Stimulated activated CD4-positive, alpha-beta T cell treated with anti-CD3 and anti-CD28 coated beads, Interleukin-2, amount 100 ng/mL, for 4 hours (primary cell): ENCODE results near the gene SH3RF2.
"Not testable (repeated sequence)": the region's sequence is repeated elsewhere in the genome, so short reads cannot be mapped to it uniquely, and the experiment has no call there.

Experiments used
- DNase-seq: peaks from one replicate; pipeline ENCODE4 v3.0.0-alpha.2; 2020; ENCODE audit warnings: low read depth

The SH3RF2 gene

GRCh38 chr5:145951071-145951470, 14.7 kb downstream of the SH3RF2 start:
- no peak for DNase-seq

DNA sequence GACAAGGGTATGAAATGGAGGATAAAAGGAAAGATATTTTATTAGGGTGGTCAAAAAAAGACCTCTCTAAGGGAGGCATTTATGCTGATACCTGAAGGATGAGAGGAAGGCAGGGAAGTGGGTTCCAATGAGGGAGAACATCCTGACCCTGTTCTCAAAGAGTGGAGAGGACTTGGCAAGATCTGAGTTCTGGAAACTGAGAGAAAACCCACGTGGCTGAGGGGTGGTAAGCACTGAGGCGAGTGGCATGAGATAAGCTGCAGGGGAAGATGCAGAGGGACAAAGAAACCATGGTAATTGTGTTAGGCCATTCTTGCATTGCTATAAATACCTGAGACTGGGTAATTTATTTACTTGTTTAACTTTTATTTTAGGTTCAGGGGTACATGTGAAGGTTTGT, 16.8 kb downstream of the SH3RF2 start:
- no peak for DNase-seq

DNA sequence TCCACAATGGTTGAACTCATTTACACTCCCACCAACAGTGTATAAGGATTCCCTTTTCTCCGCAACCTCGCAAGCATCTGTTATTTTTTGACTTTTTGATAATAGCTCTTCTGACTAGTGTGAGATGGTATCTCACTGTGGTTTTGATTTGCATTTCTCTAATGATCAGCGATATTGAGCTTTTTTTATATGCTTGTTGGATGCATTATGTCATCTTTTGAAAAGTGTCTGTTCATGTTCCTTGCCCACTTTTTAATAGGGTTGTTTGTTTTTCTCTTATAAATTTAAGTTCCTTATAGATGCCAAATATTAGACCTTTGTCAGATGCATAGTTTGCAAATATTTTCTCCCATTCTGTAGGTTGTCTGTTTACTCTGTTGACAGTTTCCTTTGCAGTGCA, 17.8 kb downstream of the SH3RF2 start:
- DNase-seq, result not testable (repeated sequence)

- DNase-seq, result no peak
Observed at GRCh38 chr5:145957388-145957787, 21.0 kb downstream of the SH3RF2 start.

- no peak for DNase-seq
Observed at GRCh38 chr5:145958436-145958835, 22.1 kb downstream of the SH3RF2 start.

GRCh38 chr5:145960166-145960565, 23.8 kb downstream of the SH3RF2 start:
- DNase-seq, result no peak

DNA sequence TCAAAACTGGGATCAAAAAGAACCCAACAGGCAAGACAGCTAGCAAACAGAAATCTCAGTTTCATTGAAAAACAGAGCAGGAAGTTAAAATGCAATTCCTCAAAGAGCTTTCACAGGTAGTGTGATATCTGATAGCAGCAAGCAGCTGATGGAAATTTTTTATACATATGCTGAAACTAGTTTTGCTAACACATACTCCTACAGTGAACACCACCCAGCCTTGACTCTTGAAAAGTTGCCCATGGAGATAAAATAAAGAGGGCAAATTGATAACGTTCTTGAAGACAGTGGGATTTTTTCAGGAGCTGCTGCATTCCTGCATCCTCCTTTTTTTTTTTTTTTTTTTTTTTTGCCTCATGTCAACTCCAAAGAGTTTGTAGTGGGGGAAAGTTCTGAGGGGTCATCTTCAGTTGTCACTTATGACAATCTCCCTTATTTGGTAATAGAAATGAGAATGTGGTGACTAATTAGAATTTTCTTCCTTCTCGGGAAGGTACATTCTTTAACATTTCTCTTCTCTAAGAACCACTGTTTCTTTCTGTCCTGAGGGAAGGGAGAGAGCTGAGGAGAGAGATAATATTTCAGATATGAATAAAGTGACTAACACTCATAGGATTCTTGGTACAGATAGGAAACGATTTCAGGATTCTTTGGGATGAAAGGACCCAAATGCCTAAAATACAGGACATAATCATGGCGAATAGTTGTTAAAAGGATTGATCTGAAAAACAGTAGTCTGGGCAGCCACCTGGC, 24.6 kb downstream of the SH3RF2 start:
- DNase-seq, result no peak

- DNase-seq, result no peak
Observed at GRCh38 chr5:145962001-145962400, 25.6 kb downstream of the SH3RF2 start.

GRCh38 chr5:145964008-145964407, 27.6 kb downstream of the SH3RF2 start:
- not testable (repeated sequence) for DNase-seq

DNA sequence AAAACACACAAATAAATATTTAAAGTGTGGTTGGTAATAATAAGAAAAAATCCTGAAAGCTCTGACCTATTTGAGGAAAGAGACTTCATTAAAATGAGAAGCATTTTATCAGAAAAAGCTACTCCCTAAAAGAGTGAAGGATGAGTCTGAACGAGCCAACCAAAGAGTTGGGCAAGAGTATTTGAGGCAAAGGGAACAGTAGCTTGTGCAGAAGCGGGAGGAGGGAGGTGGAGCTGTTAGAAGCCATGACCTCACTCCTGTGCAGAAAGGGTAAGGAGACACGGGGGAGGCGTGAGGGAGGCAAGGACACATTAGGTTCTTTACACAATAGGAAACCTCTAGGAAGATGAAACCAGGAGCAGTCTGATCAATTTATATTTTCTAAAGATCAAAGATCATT, 29.4 kb downstream of the SH3RF2 start:
- no peak for DNase-seq

DNA sequence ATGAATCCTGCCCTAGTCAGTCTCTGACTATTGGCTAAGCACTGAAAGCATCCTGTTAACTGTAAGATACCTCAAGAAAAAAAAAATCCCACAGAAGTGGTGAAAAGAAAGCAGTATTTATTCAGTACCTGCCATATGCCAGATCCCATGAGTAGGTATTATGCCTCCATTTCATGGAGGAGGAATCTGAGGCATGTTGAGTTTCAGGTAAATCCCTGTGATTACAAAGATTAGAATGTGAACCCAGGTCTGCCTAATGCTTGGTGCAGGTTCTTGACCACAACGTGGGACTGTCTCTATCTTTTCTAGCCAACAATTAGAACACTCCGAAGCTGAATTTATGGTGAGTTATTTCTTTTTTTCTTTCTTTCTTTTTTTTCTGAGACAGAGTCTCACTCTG, 30.9 kb downstream of the SH3RF2 start:
- DNase-seq, result no peak

DNA sequence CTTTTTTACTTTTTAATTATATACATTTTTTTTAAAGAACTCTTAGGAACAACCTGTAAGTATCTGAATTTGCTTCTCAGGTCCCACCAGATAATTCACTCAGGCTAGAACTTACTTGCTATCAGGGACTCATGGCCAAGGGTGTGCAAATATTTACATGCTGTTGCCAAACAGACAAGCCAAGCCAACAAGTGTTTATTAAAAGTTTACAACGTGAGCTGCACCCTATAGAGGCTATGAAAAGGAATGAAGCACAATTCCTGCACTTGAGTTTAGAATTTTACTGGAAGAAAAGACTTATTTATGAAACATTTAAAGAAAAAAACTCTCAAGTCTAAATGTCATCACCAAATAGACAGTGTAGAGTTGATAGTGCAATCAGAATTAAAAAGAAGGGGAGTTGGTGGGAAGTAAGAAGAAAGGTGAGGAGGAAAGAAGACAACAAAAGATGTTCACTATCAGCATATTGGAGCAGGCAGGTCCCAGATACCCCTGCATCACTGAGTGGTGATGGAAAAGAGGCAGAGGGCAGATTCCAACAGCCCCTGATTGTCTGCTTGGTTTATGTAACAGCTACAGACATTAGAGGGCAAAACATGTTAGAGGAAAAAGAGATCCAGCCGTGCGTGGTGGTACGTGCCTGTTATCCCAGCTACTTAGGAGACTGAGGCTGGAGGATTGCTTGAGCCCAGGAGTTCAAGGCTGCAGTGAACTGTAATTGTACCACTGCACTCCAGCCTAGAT, 32.8 kb downstream of the SH3RF2 start:
- no peak for DNase-seq

DNA sequence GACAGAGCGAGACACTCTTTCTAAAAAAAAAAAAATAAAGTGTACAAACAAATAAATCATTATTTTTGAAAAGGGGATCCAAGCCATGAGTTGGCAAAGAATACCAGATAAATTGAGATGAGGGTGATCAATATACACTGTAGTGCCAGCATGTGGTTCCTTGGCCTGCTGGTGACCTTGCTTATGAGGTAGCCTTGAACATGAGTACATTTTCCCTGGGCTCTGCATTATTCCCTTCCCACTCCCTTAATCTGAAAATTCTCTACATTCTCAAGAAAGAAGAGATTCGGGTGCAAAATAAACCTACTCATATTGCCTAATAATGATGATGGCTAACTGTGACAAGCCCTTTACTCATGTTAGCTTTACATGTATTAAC, 33.3 kb downstream of the SH3RF2 start:
- no peak for DNase-seq

- no peak for DNase-seq
Observed at GRCh38 chr5:145971108-145971507, 34.7 kb downstream of the SH3RF2 start.

GRCh38 chr5:145971701-145972100, 35.3 kb downstream of the SH3RF2 start:
- DNase-seq, result no peak

DNA sequence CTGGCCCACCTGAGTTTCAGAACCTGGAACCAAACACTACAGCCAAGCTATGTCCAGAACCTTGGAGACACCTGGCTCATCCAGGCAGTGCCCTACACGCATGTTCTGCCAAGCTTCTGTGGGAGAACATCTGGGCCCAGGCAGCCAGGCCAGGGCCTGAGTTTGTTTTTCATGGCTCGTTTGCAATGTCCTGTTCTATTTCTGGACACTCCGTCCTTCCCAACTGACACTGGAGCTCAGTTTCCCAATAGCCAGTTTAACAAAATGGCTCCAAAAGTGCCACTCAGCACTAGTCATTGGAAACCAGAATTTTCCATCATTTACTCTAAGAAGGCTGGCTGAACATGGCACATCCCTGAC, 38.6 kb downstream of the SH3RF2 start:
- no peak for DNase-seq

- no peak for DNase-seq
Observed at GRCh38 chr5:145975361-145976066, 39.1 kb downstream of the SH3RF2 start.

DNA sequence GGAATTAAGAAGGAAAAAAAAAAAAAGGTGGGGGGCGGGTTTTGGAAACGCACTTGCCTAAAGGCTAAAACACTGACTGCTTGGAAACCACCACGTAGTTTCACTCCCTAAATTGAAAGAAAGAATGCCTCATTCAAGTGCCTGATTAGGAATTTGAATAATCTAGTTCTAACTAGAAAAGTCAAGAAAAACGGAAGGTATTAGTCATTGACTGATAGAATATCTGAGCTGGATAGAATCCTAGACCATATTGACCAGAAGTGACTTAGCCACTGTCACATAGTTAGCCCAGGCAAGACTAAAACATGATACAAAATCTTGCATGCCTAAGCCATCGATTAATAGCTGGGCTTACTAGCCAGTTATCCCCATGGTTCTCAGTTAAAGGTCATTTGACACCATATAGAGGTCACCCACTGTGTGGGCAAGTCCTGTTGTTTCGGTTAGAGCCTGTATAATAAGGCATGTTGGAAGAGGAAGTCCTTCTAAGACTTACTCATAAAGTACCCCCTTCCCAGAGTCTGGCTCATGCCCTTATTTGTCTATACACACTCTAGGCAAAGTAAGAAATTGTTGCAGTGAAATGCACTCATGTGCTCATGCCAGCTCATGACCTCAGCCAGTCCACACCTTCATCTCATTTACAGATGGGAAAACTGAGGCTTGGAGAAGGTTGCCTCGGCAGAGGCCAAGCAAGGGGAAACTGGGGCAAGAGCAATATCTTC, 40.2 kb downstream of the SH3RF2 start:
- no peak for DNase-seq

DNA sequence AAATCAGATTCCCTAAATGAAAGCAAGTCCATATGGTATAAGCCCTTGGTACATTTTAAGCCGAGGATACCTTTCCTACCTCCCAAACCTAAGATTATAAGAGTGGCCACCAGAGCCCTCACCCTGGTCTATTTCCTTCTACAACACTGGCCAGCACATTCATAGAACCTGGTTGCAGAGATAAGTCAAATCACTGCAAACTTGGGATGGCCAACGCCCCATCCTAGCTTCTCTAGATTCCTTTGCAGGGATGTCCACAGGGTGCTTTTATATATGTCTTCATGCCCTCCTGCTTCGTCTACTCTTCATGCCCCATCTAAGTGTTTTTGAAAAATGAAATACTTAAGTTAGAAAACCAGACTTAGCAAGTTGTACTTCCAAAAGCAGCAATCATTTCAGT, 41.8 kb downstream of the SH3RF2 start:
- DNase-seq, result no peak

DNA sequence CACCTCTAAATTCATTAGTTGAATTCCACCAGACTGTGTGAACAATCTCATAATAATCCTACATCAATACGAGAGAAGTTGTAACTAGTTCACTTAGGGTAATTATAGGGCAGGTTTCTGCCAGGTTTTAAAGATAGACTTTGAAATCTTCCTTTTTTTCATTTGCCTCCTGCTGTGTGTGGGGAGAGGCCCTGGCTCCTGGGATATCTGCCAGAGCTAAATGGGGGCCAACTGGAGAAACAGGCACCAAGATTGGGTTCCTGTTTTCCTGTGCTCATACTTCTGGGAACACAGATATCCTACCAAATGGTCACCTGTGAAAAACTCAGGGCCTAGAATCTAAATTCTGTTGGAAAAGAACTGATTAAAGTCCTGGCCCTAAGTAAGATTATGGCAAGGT, 42.3 kb downstream of the SH3RF2 start:
- no peak for DNase-seq

DNA sequence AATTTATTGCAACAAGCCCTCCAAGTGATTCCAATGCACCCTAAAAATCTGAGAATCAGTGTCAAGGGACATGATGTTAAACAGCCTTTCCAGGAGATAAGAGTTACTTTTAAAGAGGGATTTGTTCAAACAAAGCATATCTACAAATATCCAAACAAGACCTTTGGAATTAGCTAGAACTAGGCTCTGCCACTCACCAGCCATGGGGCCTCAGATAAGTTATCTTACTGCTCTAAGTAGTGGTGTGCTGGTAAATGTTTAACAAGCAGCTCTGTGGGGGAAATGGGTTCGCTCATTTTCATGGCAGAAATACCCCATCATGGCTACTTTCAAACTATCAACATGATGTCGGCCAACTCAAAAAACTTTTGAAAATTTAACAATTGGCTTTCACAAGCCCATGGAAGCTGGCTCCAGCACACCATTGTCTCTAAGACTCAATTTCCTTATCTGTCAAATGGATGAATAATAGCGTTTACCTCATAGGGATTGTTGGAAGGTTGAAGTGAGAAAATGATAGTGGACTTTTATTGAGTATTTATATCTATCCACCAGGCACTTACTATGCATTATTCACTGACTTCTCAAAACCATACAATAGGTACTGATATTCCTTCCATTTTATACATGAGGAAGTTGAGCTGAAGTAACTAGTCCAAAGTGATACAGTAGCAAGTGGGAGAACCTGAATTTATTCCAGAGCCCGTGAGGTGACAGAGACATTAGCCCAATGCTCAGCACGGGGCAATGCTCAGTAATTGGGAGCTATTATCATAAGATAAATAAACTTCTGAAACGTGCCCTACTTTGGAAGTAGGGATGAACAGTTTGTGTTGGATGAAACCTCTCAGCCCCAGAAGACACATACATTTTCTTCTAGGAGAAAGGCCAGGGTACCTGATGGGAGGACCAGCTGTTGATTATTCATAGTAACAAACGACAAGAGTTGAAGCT, 43.2 kb downstream of the SH3RF2 start:
- DNase-seq, result no peak
